K562 (cell line): Measurements from ENCODE around the gene KCNV2. TPM values are rescaled to one million over a fixed set of nuclear protein-coding genes. Genes with fewer than 3 reads are reported as not detected.

Source experiments
- ATAC-seq: fragments of 200-7000 bp; cut with Tn5 transposase; 3 replicates; pipeline ENCODE4 v1.9.1; 2020; ENCODE audit warnings: moderate library complexity
- BruUV-seq: library from RNA; stranded (reverse); fragments of 400-500 nt; replicated peaks from 2 replicates; lab custom pipeline; 2021; lab: Mats Ljungman, UMichigan
- CTCF ChIA-PET: fragments of 300-600 bp; formaldehyde crosslinking; extraction: SDS; loops from one replicate; lab custom pipeline; 2021; ENCODE audit warnings: low intra/inter-chr PET ratio; lab: Yijun Ruan, JAX
- POLR2A ChIA-PET: fragments of 300-600, 350-650 bp; sonication (Branson Sonifier 250); formaldehyde crosslinking; extraction: SDS; loops from one replicate; lab custom pipeline; 2021; ENCODE audit warnings: antibody characterized with exemption, inconsistent platforms; lab: Yijun Ruan, JAX
- DNase-seq, 4 experiments: peaks; one replicate each; pipeline versions ENCODE4 v3.0.0 to v3.0.0-alpha.2; 2011 to 2018; ENCODE audit warnings: low spot score in 3 of 4, mixed read lengths in 3 of 4; ENCODE audit errors: extremely low read depth in 1 of 4
- FAIRE-seq: peaks from 2 replicates; lab custom pipeline; 2011; peaks lifted over from hg19 to GRCh38; lab: Jason Lieb, UNC
- H2AFZ ChIP-seq: 2 replicates; pipeline ENCODE4 v1.6.0; 2011; ENCODE audit warnings: low read depth, low read length, control low read depth, inconsistent platforms
- H3K27ac ChIP-seq: fragments of 200-600 bp; 3 replicates; pipeline ENCODE4 v1.8.0; 2011; ENCODE audit warnings: low read depth, mild to moderate bottlenecking, control low read depth, inconsistent platforms, low read length, moderate library complexity, mixed read lengths; ENCODE audit errors: extremely low read depth
- H3K27me3 ChIP-seq, 2 experiments: fragments of 300-600 bp in 1 of 2; 2 replicates in 1 of 2; 3 replicates in 1 of 2; pipeline versions ENCODE4 v1.6.0 to v1.8.0; 2011; ENCODE audit warnings: inconsistent platforms in 2 of 2, low read length in 2 of 2, mild to moderate bottlenecking in 1 of 2, mixed read lengths in 1 of 2, moderate library complexity in 1 of 2; ENCODE audit not compliant: control insufficient read depth in 2 of 2, insufficient read depth in 2 of 2
- H3K36me3 ChIP-seq: fragments of 300-600 bp; 3 replicates; pipeline ENCODE4 v1.8.0; 2011; ENCODE audit warnings: mild to moderate bottlenecking, low read length, inconsistent platforms; ENCODE audit not compliant: control insufficient read depth, insufficient read depth
- H3K4me1 ChIP-seq, 2 experiments: fragments of 200-600 bp in 1 of 2; replicated peaks in 1 of 2; 2 replicates in 1 of 2; 3 replicates in 1 of 2; pipeline versions ENCODE4 v1.5.1 to v1.8.0; 2011; ENCODE audit warnings: inconsistent platforms in 2 of 2, low read length in 2 of 2, mild to moderate bottlenecking in 1 of 2, mixed read lengths in 1 of 2, moderate library complexity in 1 of 2; ENCODE audit not compliant: control insufficient read depth in 2 of 2, insufficient read depth in 2 of 2
- H3K4me2 ChIP-seq: 2 replicates; pipeline ENCODE4 v1.6.1; 2011; ENCODE audit warnings: low read length, control low read depth, inconsistent platforms, mixed read lengths; ENCODE audit not compliant: insufficient read depth
- H3K4me3 ChIP-seq: fragments of 200-600 bp; sonication (generic), shearing (Covaris generic); 2 replicates; pipeline ENCODE4 v1.5.1; 2016; ENCODE audit warnings: control low read depth, inconsistent platforms
- H3K79me2 ChIP-seq: fragments of 200-600 bp; 3 replicates; pipeline ENCODE4 v1.8.0; 2011; ENCODE audit warnings: low read length, inconsistent platforms; ENCODE audit not compliant: control insufficient read depth, insufficient read depth
- H3K9ac ChIP-seq, 2 experiments: 2 replicates each; pipeline versions ENCODE4 v1.6.0 to v1.6.1; 2011; ENCODE audit warnings: low read depth in 2 of 2, low read length in 2 of 2, control low read depth in 1 of 2, inconsistent platforms in 1 of 2, mild to moderate bottlenecking in 1 of 2, mixed read lengths in 1 of 2; ENCODE audit not compliant: insufficient read depth in 1 of 2
- H3K9me1 ChIP-seq: one replicate; pipeline ENCODE4 v1.6.0; 2011; ENCODE audit warnings: inconsistent platforms, mild to moderate bottlenecking, low read length, moderate library complexity; ENCODE audit not compliant: control insufficient read depth, insufficient read depth
- H3K9me3 ChIP-seq: replicated peaks from 2 replicates; pipeline ENCODE4 v1.5.1; 2011; ENCODE audit warnings: low read depth, low read length, inconsistent platforms; ENCODE audit not compliant: control insufficient read depth, insufficient read depth
- H4K20me1 ChIP-seq: replicated peaks from 2 replicates; pipeline ENCODE4 v1.6.1; 2011; ENCODE audit warnings: low read length, inconsistent platforms, mixed read lengths; ENCODE audit not compliant: control insufficient read depth, insufficient read depth
- CBFA2T3 ChIP-seq: fragments of 450-650 bp; IDR thresholded peaks from 2 replicates; pipeline ENCODE4 v1.6.1; 2017
- GABPB1 ChIP-seq: sonication (generic); formaldehyde crosslinking; IDR thresholded peaks from 2 replicates; pipeline ENCODE4 v1.8.0; 2022; ENCODE audit warnings: mild to moderate bottlenecking, missing genetic modification reagents
- HOXB6 ChIP-seq: fragments of 250-450 bp; sonication (Bioruptor Pico); IDR thresholded peaks from 2 replicates; pipeline ENCODE4 v1.5.1; 2022; ENCODE audit warnings: mild to moderate bottlenecking, borderline replicate concordance
- JUNB ChIP-seq: fragments of 450-650 bp; formaldehyde crosslinking; conservative IDR thresholded peaks from 2 replicates; pipeline ENCODE4 v1.4.0; 2020; ENCODE audit warnings: mild to moderate bottlenecking
- KDM1A ChIP-seq, 2 experiments: fragments of 450-650 bp; IDR thresholded peaks; 2 replicates each; pipeline ENCODE4 v1.6.1; 2016; ENCODE audit warnings: mild to moderate bottlenecking in 2 of 2
- LEF1 ChIP-seq: fragments of 450-650 bp; IDR thresholded peaks from 2 replicates; pipeline ENCODE4 v1.6.1; 2016; ENCODE audit warnings: mild to moderate bottlenecking
- RBM17 ChIP-seq: fragments of 200-400 bp; formaldehyde crosslinking; IDR thresholded peaks from 2 replicates; pipeline ENCODE4 v1.6.1; 2017; ENCODE audit warnings: low read depth, mild to moderate bottlenecking, low read length, borderline replicate concordance
- RHOXF2B ChIP-seq: fragments of 250-450 bp; sonication (Bioruptor Pico); conservative IDR thresholded peaks from 2 replicates; pipeline ENCODE4 v1.5.1; 2021
- SOX6 ChIP-seq: fragments of 450-650 bp; IDR thresholded peaks from 2 replicates; pipeline ENCODE4 v1.6.1; 2014; ENCODE audit warnings: mild to moderate bottlenecking
- TCF15 ChIP-seq: fragments of 250-450 bp; sonication (Bioruptor Pico); IDR thresholded peaks from 2 replicates; pipeline ENCODE4 v1.8.0; 2022; ENCODE audit warnings: moderate library complexity, mild to moderate bottlenecking, inconsistent platforms
- TFAM ChIP-seq: fragments of 250-450 bp; sonication (Bioruptor Pico); conservative IDR thresholded peaks from 2 replicates; pipeline ENCODE4 v1.5.0; 2021; ENCODE audit warnings: mild to moderate bottlenecking, moderate library complexity
- ZNF133 ChIP-seq: fragments of 250-450 bp; sonication (Bioruptor Pico); IDR thresholded peaks from 2 replicates; pipeline ENCODE4 v1.4.0; 2020; ENCODE audit warnings: mild to moderate bottlenecking
- WGBS: fragments of 100-300 bp; shearing (Covaris generic); methylation state at CpG from one replicate; pipeline ENCODE4 v1.1.6; 2016; ENCODE audit warnings: low coverage, mixed read lengths; ENCODE audit not compliant: insufficient coverage; ENCODE audit errors: missing lambda C conversion rate; 5-methylcytosine and 5-hydroxymethylcytosine counted together
- in situ Hi-C: fragments of 300-500 bp; cut with MboI; formaldehyde crosslinking; loops from 4 replicates; pipeline ENCODE4 v1.15.0; 2018; ENCODE audit warnings: inconsistent platforms, mixed read lengths
- intact Hi-C: fragments of 100-400 bp; cut with micrococcal nuclease; formaldehyde crosslinking; loops from 2 replicates; pipeline ENCODE4 v1.14.2; 2022
- polyA plus RNA-seq, 8 experiments: library from polyadenylated mRNA; depleted of rRNA in 4 of 8; stranded (reverse) in 5 of 8; unstranded in 3 of 8; fragments of >200 nt; fragmentation: Nextera tagmentation in 2 of 8; fragmentation: Illumina TruSeq in 1 of 8; extraction: Ambion mirVana in 2 of 8; extraction: Trizol in 1 of 8; gene quantifications; 2 replicates each; pipeline versions ENCODE4 v1.2.1 to v1.2.3, GENCODE V29; 2011 to 2014; ENCODE audit warnings: inconsistent platforms in 1 of 8, missing spikeins in 1 of 8
- total RNA-seq, 7 experiments: library from RNA; depleted of rRNA in 6 of 7; stranded (reverse); fragments of >200 nt in 6 of 7; fragmentation: Illumina TruSeq in 2 of 7; extraction: Trizol in 2 of 7; gene quantifications; 2 replicates each; pipeline versions ENCODE4 v1.2.1 to v1.2.3, GENCODE V29; 2011 to 2021; ENCODE audit warnings: low replicate concordance in 1 of 7

KCNV2 gene
- total and polyA plus RNA-seq, 9 of the 15 experiments (the other 6 are each of a cell fraction or from before 2014, with no cell fraction given): 0.03 TPM; not detected in 8

GRCh38 chr9:2771087-2771486 is 53.8 kb downstream of the KCNV2 start:
- no peak for ATAC-seq
- ChIA-PET POLR2A (no interaction called here), CTCF (no interaction called here)
- TF ChIP-seq CBFA2T3 (peak; percentile 53; the same call in 1 of the 2 replicates), LEF1 (no peak), JUNB (CRISPR knock-in tag) (no peak), HOXB6 (no peak), SOX6 (peak; percentile 40; the same call in 1 of the 2 replicates), ZNF133 (CRISPR knock-in tag) (no peak), RHOXF2B (CRISPR knock-in tag) (no peak), TFAM (CRISPR knock-in tag) (no peak), RBM17 (no peak), GABPB1 (no peak), KDM1A (IDR thresholded peaks at IDR 0.05) (peak; percentile 22 to 29; a peak in 1 of 4 replicates), TCF15 (no peak)
- BruUV-seq: no TSS peak
- FAIRE-seq: no peak
- no peaks in the 10 kb centered on the region; a peak in 1 of 5 replicates for H3K4me1 ChIP-seq
- H3K27me3 ChIP-seq: no peaks in the 10 kb centered on the region
- no peaks in the 10 kb centered on the region for H4K20me1 ChIP-seq
- in situ Hi-C loops (no loop called here), intact Hi-C loops (no loop called here)
- no peak overlapping the region for H3K27ac ChIP-seq
- H3K9me1 ChIP-seq: no peaks in the 10 kb centered on the region
- peak in 2 of 4 experiments; percentile 16 to 24 for DNase-seq
- no peaks in the 10 kb centered on the region for H3K9me3 ChIP-seq
- H2AFZ ChIP-seq: no peak overlapping the region
- H3K4me3 ChIP-seq: no peak overlapping the region
- 19% methylated on average over 3 of the region's 3 CpGs for WGBS
- H3K79me2 ChIP-seq: no peaks in the 10 kb centered on the region
- H3K36me3 ChIP-seq: peaks cover 60% of the 10 kb centered on the region; the same call in 2 of the 3 replicates
- H3K4me2 ChIP-seq: no peak overlapping the region
- H3K9ac ChIP-seq: no peak overlapping the region
